Fibroblast of lung (primary cell): ENCODE results near the gene YIF1A. TPM values are rescaled to one million over a fixed set of nuclear protein-coding genes. Genes with fewer than 3 reads are reported as not detected.

ENCODE experiments used
- DNase-seq, 2 donors: peaks; one replicate each; pipeline versions ENCODE4 v3.0.0 to v3.0.0-alpha.2; 2010; ENCODE audit warnings: low read depth in 2 of 2
- H2AFZ ChIP-seq: 2 replicates; pipeline ENCODE4 v1.5.1; 2012; ENCODE audit warnings: low read length, control low read depth, inconsistent platforms
- H3K27ac ChIP-seq: 2 replicates; pipeline ENCODE4 v1.5.1; 2011; ENCODE audit warnings: low read length, control low read depth; ENCODE audit not compliant: insufficient read depth
- H3K27me3 ChIP-seq: 2 replicates; pipeline ENCODE4 v1.5.1; 2011; ENCODE audit warnings: mild to moderate bottlenecking, low read length; ENCODE audit not compliant: control insufficient read depth, insufficient read depth
- H3K36me3 ChIP-seq: 2 replicates; pipeline ENCODE4 v1.5.1; 2011; ENCODE audit warnings: low read length; ENCODE audit not compliant: control insufficient read depth, insufficient read depth
- H3K4me1 ChIP-seq: 2 replicates; pipeline ENCODE4 v1.5.1; 2011; ENCODE audit warnings: low read length; ENCODE audit not compliant: control insufficient read depth, insufficient read depth; ENCODE audit errors: extremely low read depth
- H3K4me2 ChIP-seq: 2 replicates; pipeline ENCODE4 v1.5.1; 2011; ENCODE audit warnings: low read length, control low read depth; ENCODE audit not compliant: insufficient read depth; ENCODE audit errors: extremely low read depth
- H3K4me3 ChIP-seq, 4 experiments: fragments of 200-600 bp in 1 of 4; sonication (generic) in 1 of 4; replicated peaks in 1 of 4; 2 replicates each; pipeline ENCODE4 v1.5.1; 2011 to 2016; ENCODE audit warnings: low read length in 4 of 4, low read depth in 3 of 4, mild to moderate bottlenecking in 3 of 4, control low read depth in 2 of 4, inconsistent platforms in 1 of 4, mixed read lengths in 1 of 4; ENCODE audit not compliant: insufficient read depth in 1 of 4; ENCODE audit errors: control extremely low read depth in 1 of 4
- H3K79me2 ChIP-seq: 2 replicates; pipeline ENCODE4 v1.5.1; 2012; ENCODE audit warnings: mild to moderate bottlenecking, low read length, inconsistent platforms; ENCODE audit not compliant: control insufficient read depth, insufficient read depth
- H3K9ac ChIP-seq: 2 replicates; pipeline ENCODE4 v1.5.1; 2011; ENCODE audit warnings: mild to moderate bottlenecking, low read length, control low read depth; ENCODE audit not compliant: insufficient read depth
- H3K9me3 ChIP-seq: 2 replicates; pipeline ENCODE4 v1.5.1; 2012; ENCODE audit warnings: low read depth, low read length; ENCODE audit not compliant: control insufficient read depth, insufficient read depth
- H4K20me1 ChIP-seq: 2 replicates; pipeline ENCODE4 v1.5.1; 2011; ENCODE audit warnings: low read length; ENCODE audit not compliant: control insufficient read depth, insufficient read depth; ENCODE audit errors: extremely low read depth
- CTCF ChIP-seq, 2 donors: IDR thresholded peaks in 1 of 2; conservative IDR thresholded peaks in 1 of 2; 1 replicate in 1 of 2; 2 replicates in 1 of 2; pipeline ENCODE4 v1.5.1; 2011 to 2012; ENCODE audit warnings: low read length in 2 of 2, control low read depth in 1 of 2, inconsistent platforms in 1 of 2, low read depth in 1 of 2, mild to moderate bottlenecking in 1 of 2
- EZH2 ChIP-seq: IDR thresholded peaks from 2 replicates; pipeline ENCODE4 v1.5.1; 2012; ENCODE audit warnings: low read length, control low read depth, mild to moderate bottlenecking; ENCODE audit errors: missing control alignments
- polyA plus RNA-seq, 2 donors: library from polyadenylated mRNA; depleted of rRNA in 1 of 2; stranded (reverse) in 1 of 2; unstranded in 1 of 2; fragments of >200 nt; gene quantifications; 2 replicates each; pipeline ENCODE4 v1.2.1, GENCODE V29; 2011 to 2012; ENCODE audit warnings: missing spikeins in 1 of 2
- total RNA-seq: library from RNA; depleted of rRNA; stranded (reverse); fragments of >200 nt; gene quantifications from 2 replicates; pipeline ENCODE4 v1.2.1, GENCODE V29; 2014

The YIF1A gene
- total and polyA plus RNA-seq, 2 donors (not counting 1 experiment from before 2014, with no cell fraction given), result 160 to 167 TPM

DNA sequence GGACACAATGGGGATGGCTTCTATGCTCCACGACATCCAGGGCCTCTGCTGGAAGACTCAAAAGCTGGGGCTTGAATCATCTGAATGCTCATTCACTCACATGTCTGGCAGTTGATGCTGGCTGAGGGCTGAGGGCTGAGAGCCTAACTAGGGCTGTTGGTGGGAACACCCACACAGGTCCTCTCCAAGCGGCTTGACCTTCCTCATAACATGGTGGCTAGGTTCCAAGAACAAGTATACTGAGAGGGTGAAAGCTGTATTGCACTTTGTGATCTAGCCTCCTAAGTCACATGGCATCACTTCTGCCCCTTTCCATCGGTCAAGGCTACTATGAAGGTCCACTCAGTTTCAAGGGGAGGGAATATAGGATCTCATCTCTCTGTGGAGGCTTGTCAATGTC lies 10.2 kb upstream of the YIF1A start:
- Histone ChIP-seq H3K4me1 (no peaks in the 10 kb centered on the region), H3K36me3 (no peaks in the 10 kb centered on the region), H3K4me3 (no peak overlapping the region), H3K4me2 (no peak overlapping the region), H3K9me3 (no peaks in the 10 kb centered on the region), H3K27ac (no peak overlapping the region), H3K9ac (no peak overlapping the region), H4K20me1 (no peaks in the 10 kb centered on the region), H2AFZ (no peak overlapping the region), H3K79me2 (no peaks in the 10 kb centered on the region), H3K27me3 (peaks cover 13% of the 10 kb centered on the region)
- TF ChIP-seq EZH2 (no peak), CTCF (conservative IDR thresholded peaks at IDR 0.05 in 1 of 2, IDR thresholded peaks at IDR 0.05 in 1 of 2; ENCODE audit: low read depth in 1 of 2, low read length in 2 of 2) (no peak)
- no peak for DNase-seq

GRCh38 chr11:66297610-66298009 lies 8.7 kb upstream of the YIF1A start:
- H2AFZ ChIP-seq, result no peak overlapping the region
- H3K27me3 ChIP-seq, result peaks cover 21% of the 10 kb centered on the region
- no peaks in the 10 kb centered on the region for H3K36me3 ChIP-seq
- H3K4me2 ChIP-seq, result no peak overlapping the region
- H3K4me3 ChIP-seq, result no peak overlapping the region
- no peak for DNase-seq
- no peaks in the 10 kb centered on the region for H3K9me3 ChIP-seq
- no peaks in the 10 kb centered on the region for H3K79me2 ChIP-seq
- no peaks in the 10 kb centered on the region for H3K4me1 ChIP-seq
- no peak overlapping the region for H3K27ac ChIP-seq
- TF ChIP-seq CTCF (conservative IDR thresholded peaks at IDR 0.05 in 1 of 2, IDR thresholded peaks at IDR 0.05 in 1 of 2; ENCODE audit: low read depth in 1 of 2, low read length in 2 of 2) (no peak), EZH2 (no peak)
- no peak overlapping the region for H3K9ac ChIP-seq
- no peaks in the 10 kb centered on the region for H4K20me1 ChIP-seq

GRCh38 chr11:66294626-66295620 lies 6.0 kb upstream of the YIF1A start:
- no peak overlapping the region for H3K27ac ChIP-seq
- DNase-seq, result no peak
- H2AFZ ChIP-seq, result no peak overlapping the region
- no peaks in the 10 kb centered on the region for H3K36me3 ChIP-seq
- no peaks in the 10 kb centered on the region for H3K79me2 ChIP-seq
- no peak for TF ChIP-seq EZH2
- TF ChIP-seq CTCF (conservative IDR thresholded peaks at IDR 0.05 in 1 of 2, IDR thresholded peaks at IDR 0.05 in 1 of 2; ENCODE audit: low read depth in 1 of 2, low read length in 2 of 2), result no peak
- no peak overlapping the region for H3K4me3 ChIP-seq
- no peaks in the 10 kb centered on the region for H4K20me1 ChIP-seq
- H3K27me3 ChIP-seq, result peaks cover 37% of the 10 kb centered on the region
- H3K4me2 ChIP-seq, result no peak overlapping the region
- H3K9me3 ChIP-seq, result no peaks in the 10 kb centered on the region
- H3K9ac ChIP-seq, result no peak overlapping the region
- peaks cover 3% of the 10 kb centered on the region for H3K4me1 ChIP-seq
